Activated CD4-positive, CD25-positive, alpha-beta regulatory T cell treated with anti-CD3 and anti-CD28 coated beads, Interleukin-2, amount 50 U/mL, for 16 hours (primary cell): ENCODE data around the gene HEPN1.

Experiments
- DNase-seq: peaks from one replicate; pipeline ENCODE4 v3.0.0-alpha.2; 2020; ENCODE audit warnings: low read depth, low spot score

The HEPN1 gene

GRCh38 chr11:124884869-124885479 lies 34.1 kb upstream of the HEPN1 start:
- DNase-seq, result no peak

- DNase-seq, result no peak
Observed at GRCh38 chr11:124886476-124886875, 32.6 kb upstream of the HEPN1 start.

GRCh38 chr11:124886978-124887666 lies 31.9 kb upstream of the HEPN1 start:
- DNase-seq, result no peak

DNA sequence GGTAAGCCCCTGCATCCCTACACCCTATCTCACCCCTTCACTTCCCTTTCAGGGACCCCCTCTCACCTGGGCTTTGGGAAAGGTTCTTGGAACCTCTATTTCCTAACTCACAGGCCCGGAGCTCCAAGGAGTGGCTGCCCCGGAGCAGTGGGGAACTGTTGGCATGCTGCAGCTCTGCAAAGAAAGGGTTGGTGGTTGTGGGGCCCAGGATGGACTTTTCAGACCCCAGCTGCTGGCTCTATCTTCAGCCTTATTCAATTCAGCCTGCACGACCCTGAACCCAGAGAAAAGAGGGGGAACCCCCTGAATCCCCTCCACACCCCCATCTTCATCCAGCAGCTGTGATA lies 31.4 kb upstream of the HEPN1 start:
- no peak for DNase-seq

DNA sequence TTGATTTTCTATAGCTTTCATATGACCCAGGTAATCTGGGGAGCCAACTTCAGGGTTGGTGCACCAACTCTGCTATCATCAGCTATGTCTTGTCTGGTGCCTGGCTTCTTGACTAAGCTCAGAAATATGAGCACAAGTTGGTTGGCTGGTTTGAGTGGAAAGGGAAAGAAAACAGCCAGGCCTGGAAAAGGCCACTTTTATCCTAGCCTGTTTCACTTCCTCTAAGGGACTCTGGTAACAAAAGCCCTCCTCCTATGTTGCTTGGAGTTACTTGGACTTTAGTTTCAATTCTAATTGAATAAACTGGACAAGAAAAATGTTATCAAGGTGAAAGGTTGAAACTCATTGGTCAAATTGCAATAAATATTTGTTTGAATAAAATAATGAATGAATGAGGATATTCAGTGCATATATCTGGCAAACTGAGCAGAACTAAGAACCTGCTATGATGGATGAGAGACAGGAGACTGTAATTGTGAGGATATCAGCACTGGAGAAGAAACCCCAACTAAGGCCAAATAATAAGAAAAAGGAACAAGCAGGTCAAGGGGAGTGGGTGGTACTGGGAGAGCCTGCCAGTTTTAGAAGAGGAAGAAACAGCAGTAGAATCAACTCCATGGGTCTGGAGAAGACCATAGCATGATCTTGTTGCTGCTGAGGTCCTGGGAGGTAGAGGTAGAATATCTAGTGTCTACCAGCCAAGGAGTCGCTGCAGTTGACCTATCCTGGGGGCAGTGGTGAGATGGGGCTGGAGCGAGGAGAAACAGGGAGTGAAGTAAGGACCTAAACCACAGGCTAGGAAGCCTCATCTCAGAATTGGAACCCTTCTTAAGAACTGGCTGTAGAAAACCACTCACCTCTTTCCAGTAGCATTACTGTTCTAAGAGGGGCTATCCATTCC lies 29.6 kb upstream of the HEPN1 start:
- no peak for DNase-seq

GRCh38 chr11:124890151-124890550 lies 28.9 kb upstream of the HEPN1 start:
- DNase-seq, result no peak

- no peak for DNase-seq
Observed at GRCh38 chr11:124890683-124891372, 28.2 kb upstream of the HEPN1 start.

DNA sequence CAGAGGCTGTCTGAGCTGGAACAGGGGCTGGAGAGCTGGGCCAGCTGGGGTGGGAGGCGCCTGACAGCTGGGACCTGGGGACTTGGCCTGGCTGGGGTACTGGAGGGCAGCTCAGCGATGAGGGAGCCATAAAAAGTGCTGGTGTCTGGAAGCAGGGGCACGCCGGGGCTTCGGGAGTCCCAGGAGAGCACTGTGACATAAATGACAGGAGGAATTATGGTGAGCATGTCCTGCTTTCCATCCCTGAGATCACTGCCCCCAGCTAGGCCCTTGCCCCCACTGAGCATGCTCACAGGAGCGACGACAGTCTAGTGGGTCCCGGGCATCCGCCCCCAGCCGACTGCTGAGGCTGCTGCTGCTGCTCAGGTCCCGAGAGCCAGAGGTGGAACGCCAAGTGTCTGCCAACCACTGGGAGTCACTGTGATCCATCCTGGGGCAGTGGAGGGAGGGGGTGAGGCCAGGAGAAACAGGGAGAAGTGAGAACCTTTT lies 27.6 kb upstream of the HEPN1 start:
- no peak for DNase-seq

DNA sequence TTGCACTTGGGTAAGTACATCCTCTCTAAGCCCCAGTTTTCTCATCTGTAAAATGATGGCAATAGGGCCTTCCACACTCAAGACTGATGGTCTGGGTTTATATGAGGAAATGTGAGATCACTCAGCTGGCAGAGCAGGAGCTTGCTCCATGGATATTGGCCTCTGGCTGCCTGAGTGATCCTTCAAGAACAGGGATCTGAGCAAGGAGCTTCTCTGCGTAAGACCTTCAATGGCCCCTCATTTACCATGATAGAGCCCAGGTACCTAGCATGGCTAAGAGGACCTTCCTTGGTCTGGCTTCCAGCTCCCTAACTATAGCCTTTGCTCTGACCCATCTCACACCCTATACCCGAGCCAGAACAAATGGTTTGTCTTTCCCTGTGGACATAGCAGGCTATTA lies 26.9 kb upstream of the HEPN1 start:
- DNase-seq, result no peak

DNA sequence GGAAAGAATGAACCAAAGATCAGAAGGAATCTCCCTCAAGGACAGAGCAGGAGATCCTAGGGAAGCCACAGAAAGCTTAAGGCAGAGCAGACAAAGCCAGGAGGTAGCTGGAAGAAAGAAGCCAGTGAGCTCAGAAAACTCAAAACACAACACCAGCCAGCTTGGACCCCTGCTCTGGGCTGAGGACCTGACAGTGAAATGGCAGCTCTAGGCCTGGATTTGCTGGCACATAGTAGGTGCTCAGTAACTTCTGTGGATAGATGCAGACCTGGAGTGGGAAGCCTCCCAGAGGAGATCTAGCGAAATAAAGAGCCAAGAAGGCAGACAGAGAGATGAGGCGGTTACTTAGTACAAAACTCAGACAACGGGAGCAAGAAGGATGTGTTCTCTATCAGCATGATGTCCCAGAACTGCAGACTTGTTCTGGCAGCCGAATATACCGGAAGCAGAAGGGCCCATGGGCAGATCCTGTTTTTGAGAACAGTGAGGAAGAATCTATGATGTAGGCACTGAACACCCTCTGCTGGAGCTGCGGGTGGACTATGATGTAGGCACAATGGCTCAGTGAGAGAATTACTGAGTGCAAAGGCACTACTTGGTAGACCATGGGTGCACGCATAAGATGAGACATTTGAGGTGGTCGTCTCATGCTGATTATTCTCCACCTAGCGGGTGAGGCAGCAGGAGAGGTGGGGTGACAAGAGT lies 26.1 kb upstream of the HEPN1 start:
- no peak for DNase-seq

GRCh38 chr11:124893781-124894401 lies 25.2 kb upstream of the HEPN1 start:
- no peak for DNase-seq

DNA sequence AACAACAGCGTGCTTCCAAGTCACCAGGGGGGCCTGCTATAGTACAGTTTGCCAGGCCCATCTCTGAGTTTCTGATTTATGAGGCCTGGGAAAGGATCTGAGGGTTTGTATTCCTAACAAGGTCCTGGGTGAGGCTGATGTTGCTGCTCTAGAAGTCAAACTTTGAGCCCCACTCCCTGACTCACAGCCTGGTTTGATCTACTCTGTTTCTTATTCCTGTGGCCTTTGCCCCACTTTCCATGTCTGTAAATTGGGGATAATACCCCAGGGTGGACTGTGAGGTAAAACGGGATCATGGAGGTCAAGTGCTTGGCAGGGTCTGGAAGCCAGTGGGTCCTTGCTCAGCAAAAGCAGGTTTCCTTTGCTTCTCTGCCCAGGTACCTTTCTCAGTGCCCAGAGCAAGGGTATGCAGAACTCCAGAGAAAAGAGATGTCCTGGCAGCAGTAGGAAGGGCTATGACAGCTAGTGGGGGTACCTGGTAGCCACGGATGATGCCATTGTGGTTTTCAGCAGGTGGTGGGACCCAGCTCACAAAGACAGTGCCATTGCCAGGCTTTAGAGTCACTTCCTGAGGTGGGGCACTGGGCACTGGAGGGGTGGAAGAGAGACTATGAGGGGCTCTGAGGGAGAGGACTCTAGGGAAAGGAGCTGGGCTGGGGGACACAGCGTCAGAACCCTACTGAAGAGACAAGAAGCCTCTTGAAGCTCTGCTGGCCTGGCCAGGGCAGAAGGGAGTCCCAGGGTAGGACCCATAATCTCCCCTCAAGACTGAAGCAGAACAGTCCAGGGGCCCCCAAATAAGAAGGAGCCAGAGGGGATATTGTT lies 24.2 kb upstream of the HEPN1 start:
- no peak for DNase-seq

DNA sequence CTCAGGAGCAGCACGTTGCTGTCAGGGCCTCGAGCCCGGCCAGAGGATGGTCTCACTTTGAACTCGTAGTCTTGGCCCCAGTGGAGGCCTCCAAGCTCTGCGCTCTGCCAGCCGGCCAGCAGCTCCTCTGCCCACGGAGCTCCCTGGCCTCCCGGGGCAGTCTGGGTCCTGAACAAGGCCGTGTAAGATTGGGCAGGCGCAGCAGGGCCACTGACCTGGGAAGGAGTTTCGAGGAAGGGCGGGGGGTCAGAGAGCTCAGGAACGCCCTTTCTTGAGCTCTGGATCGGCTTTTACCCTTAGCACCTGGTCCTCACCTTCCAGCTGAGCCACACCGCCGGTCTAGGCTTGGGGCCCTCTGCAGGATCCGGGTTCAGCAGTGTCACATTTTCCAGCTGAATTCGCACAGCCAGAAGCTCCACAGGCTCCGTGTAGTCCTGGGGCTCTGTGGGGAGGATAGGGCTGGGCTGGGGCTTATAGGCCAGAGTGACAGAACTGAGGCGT lies 23.5 kb upstream of the HEPN1 start:
- DNase-seq, result no peak

DNA sequence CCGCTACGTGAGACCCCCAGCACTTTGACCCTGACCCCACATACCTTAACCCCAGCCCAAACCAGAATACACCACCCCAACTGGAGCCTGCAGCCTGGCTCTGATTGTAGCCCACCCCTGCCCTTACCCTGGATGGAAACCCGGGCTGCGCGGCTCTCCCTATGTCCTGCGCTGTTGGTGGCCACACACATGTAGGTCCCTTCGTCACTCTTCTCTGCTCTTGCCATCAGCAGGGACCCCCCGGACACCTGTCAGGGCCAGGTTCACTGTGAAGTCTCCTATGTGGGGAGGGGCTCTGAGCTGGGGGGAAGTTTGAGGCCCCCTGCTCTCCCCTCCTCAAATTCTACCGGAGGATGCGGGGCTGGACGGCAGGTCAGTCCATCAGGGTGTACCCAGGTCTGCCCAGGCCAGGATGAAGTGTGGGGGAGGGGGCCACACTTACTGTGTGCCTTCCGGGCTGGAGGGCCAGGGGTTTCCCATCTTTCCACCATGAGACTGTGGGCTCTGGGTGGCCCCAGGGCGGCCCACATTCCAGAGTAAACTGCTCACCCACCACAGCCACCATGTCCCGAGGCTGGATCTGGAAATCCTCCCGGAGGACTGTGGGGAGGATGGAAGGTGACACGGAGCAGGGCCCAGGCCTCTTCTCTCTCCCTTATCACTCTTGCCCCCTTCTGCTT lies 22.8 kb upstream of the HEPN1 start:
- no peak for DNase-seq

GRCh38 chr11:124896821-124897391 lies 22.1 kb upstream of the HEPN1 start:
- no peak for DNase-seq

GRCh38 chr11:124897674-124898262 lies 21.3 kb upstream of the HEPN1 start, which contains the start of gene ROBO4:
ROBO4 (minus strand) TSS chr11:124897865; CDS start chr11:124897795, 70 bp downstream.
- DNase-seq, result no peak

GRCh38 chr11:124898263-124898680 lies 20.8 kb upstream of the HEPN1 start:
- no peak for DNase-seq

GRCh38 chr11:124898711-124899110 lies 20.3 kb upstream of the HEPN1 start:
- DNase-seq, result no peak
